Suppressor macrophage treated with lipopolysaccharide for 4 hours (primary cell): ENCODE results near the gene CLSTN2.
A peak's percentile ranks its signal among the peaks of the same experiment; 100 is the strongest.

Experiments used
- DNase-seq: peaks from one replicate; pipeline ENCODE4 v3.0.0-alpha.2; 2020

Gene CLSTN2

DNA sequence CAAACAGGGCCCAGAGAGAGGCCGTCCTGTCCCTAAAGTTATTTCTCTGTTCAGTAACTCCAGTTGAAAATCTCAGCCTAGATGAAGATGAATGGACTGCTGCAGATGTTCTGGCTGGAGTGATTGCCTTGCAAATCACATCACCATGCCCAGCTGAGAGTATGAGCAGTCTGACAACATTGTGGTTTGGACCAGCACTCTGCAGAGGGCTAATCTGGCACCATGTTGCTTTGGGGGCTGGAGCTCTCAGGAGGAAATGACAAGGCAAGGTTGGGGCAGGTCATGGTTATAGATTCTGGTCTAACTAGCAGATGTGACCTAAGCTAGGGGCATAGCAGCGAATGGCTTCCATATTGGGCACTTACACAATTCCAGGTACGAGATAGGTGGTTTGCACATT, 314.2 kb downstream of the CLSTN2 start:
- DNase-seq = no peak

DNA sequence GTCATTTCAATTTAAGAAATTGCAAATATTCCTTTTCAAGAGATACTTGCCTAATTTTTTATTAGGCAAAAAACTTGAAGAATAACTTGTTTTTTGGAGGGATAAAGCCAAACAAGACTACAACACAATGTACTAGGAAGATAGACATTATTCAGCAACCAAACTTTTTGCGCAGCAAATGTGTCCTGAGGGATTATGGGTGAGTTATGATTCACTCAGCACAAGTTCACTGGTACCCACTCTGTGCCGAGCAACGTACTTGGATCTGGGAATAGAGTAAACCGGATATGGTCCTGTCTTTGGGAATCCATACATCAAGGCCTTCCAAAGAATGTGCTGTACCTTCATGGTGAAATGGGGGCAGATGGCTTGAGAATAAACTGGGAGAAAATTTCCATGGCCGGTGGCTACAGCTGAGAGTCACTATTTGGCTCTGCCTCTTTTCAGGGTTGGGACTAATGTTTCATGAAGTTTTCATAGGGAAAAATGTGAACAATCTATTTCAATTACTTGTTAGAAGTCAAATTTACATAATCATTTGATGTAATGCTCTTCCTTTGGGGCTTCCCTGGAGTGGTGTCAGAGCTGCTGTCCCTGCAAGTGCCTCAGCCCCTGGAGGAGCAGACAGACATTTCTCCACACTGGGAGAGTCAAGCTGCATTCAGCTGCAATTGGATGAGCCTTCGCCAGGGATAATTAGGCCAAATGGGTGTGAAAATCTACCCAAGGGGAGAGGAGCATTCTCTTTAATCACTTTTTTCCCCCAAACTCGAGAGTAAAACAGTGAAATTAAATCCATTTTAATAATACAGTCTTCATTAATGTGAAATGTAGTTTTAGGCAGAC, 315.2 kb downstream of the CLSTN2 start:
- no peak for DNase-seq

DNA sequence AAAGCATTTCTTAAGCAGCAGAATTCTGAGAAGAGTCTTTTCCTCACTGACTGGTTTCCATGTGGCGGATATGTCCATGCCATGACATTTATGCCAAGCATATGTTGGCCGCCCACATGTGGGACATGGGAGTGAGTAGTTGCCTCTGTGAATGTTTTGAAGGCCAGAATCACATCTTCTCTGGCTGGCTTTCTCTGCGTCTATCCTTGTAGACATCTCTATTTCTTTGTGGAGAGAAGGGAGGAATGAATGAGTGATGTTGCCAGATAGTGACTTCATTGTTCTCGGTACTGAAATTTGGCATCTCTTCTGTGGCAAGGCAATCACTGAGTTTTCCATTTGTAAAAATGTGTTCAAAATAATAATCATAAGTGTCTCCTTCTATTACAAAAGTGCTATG, 316.0 kb downstream of the CLSTN2 start:
- no peak for DNase-seq

DNA sequence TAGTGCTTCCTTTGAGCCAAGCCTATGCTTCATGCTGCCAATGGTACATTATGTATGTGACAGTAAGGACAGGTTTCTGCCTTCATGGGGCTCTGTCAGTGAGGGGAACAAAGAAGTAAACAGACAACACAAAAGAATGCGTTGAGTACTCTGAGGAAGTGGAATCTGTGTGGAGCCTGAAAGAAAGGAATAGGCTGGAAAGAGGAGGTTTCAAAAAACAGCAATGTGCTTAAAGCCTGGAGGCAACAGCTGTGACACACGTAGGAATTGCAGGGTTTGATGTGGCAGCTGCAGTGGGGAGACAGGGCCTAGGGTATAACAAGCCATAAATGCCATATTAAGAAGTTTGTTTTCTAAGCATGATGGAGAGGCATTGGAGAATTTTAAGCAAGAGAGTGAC, 316.7 kb downstream of the CLSTN2 start:
- no peak for DNase-seq

DNA sequence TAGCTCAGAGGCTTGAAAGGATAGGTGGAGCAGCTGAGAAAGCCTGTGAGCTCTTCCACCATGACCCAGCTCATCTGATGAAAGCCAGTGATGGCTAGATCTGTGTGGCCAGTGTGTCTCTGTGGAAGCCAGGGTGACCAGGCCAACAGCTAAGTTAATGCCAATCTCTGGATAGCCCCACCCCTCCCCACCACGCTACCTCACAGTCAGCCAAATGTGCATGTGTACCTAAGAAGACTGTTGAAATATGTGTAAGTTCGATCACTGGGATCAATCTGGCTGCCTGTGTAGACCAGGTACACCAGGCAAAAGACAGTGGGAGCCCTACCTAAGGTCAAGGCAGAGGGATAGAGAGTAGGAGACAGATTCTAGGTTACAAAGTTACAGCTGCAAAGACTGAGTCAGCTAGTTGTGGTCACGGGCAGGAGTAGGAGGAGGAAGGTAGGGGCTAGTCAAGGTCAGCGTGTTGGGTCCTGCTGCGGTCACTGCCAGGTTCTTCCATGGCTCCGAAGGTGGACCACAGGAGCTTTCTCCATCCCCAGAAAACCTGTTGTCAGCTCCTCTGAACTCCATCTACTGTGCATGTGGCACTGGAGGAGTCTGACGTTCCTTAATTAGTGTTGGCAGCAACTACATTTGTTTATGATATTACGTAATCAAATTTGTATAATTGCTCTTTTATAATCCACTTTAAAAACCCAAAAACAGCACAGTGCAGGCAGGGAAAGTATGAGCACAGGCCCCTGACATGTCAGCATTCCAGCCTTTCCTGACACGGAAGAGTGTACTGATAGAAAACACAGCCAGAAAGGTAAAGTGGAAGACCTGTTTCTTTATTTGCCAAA, 318.0 kb downstream of the CLSTN2 start:
- DNase-seq = no peak

DNA sequence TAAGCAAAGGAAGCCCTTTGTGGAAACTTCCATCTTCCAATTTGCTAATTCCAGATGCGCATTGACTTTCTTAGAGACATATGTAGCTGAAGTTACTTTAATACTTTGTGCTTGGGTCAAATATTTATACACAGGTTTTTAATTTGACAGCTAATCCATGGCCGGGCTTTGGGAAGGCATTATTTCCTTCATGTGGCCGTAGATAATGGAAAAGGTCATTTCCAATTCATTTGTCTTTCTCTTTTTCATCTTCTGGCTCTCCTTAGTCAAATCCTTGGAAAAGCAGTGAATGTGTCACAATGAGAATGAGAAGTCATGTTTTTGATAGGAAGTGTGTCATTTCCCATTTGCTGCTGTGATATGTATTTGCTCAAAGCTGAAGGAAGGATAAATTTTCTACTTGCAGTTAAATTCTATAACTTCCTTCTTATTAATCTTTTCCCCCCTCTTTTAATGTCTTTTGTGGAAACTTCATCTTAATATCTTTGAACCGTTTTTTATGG, 323.3 kb downstream of the CLSTN2 start:
- no peak for DNase-seq

DNA sequence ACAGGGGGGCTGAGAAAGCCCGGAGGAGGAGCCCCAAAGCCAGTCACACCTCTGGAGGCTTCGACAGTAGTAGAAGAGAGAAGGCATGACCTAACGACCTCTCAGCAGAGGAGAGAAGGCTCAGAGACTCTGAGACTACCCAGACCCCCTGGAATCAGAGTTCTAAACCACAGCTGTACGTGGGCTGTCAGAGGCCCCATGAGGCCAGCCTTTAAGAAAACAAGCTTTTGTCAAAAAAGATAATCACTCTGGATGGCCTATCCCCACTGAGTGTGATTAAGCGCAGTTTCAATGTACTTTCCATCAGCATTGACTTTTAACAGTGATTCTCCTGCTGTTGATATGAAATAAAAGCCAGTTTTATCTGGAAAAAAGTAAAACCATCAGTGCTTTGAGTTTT, 330.3 kb downstream of the CLSTN2 start:
- no peak for DNase-seq

DNA sequence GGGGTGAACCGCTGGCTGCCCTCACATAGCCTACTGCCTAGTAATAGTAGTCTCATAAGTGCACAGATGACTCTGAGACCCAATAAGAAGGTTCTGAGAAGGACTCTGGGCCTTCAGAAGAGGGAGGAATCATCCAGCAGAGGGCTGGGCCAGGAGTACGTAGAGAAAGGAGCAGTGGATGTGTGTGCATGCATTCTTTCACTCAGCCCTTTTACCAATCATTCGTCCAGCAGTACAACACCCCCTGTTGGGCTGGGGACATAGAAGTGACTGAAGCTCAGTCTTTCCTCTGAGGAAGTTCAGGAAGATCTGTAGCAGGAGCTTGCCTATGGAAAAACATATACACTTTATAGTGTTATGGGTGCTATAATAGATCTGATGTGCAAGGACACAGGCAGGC, 333.1 kb downstream of the CLSTN2 start:
- DNase-seq = no peak

DNA sequence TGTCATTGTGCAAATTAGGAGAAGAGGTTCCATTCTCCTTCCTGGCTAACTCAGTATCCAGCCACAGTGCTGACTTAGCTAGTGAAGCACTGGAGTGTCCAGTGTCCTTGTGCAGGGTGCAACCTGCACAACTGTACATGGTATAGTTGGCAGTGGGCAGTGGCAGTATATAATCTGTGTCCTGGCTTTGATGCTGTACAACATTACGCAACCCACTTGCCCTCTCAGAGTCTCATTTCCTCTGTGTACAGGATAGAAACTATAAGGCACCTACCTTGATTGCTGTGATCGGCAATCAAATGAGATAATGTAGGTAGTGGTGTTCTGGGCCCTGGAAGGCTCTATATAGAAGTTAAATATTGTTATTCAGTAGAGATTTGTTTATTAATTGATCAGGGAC, 333.6 kb downstream of the CLSTN2 start:
- DNase-seq = no peak

DNA sequence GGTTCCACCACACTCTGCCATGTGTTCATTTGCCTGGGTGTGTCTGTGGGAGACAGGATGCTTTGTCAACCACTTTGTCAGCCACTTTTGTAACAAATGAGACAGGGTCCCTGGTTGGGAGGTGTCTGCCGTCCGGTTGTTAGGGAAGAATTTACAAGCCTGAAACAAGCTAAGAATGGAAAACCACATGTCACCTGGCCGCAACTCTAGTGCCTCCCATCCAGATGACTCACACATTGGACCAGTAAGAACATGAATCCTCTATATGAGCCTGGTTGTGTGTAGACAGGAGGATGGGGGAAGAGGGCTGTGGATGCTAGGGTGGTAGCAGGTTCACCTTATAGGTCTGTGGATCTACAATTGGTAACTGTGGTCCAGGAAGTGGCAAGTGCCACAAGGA, 335.3 kb downstream of the CLSTN2 start:
- no peak for DNase-seq

DNA sequence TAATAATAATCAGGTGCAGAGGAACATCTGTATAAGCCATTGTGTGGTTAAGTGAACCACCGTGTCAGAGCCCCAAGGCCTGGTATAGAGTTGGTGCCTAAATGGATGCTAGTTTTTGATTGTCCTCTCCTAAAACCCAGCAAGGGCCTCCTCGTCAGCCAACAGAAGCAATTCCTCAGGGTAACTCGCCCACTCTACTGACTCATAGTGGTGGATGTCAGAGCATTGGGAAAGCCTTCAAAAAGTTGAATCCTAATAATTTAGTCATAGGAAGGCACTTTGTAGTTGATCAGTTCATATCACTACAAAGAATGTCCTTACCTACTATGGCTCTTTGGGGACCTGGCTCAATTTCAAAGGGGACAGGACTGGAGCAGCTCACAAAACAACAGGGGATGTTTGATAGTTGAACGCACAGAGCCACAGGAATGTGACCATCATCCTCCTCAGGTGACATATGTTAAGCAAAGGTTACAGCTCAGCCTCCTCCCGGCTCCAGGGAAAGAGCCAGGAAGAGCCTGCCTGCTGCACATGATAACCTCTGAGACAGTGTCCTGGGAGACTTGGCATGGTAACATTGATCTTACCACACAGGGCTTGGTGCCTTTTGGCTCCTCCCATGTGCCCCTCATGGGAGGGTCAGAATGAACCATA, 338.7 kb downstream of the CLSTN2 start:
- DNase-seq = no peak

DNA sequence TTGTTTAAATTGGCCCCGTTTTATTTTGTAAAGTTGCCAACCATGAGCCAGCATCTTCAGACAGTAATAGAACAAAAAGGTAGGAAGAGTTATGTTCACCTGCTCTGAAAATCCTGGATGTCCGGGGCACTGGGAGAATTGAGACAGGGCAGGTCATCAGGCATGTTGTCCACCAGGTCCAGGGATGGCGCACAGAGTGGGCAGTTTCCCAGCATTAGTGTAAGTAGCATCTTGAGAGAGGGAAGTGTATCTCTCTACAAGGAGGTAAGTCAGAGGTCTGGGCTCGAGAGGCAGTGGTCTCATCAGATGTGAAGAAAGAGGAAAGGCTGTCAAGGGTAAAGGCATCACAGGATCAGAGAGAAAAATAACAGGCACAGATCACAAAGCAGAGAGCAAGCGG, 339.4 kb downstream of the CLSTN2 start:
- DNase-seq = no peak

DNA sequence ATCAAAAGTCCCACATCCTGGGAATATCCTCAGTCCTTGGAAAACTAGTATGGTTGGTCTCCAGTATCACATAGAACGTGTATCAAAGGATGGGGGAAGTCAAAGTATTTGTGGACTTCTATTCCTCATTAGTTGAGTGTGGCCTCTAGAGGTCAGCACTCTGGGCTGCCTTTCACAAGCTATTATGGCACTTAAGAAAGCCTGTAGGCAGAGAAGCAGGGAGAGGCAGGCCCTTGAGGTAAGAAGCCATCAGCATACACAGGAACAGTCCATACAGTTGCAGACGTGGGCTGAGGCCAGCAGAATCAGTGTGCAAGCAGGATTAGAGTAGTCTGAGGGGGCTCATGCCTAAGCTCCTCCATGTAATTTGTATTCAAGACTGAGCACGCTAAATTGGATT, 341.7 kb downstream of the CLSTN2 start:
- peak; percentile 2 for DNase-seq

DNA sequence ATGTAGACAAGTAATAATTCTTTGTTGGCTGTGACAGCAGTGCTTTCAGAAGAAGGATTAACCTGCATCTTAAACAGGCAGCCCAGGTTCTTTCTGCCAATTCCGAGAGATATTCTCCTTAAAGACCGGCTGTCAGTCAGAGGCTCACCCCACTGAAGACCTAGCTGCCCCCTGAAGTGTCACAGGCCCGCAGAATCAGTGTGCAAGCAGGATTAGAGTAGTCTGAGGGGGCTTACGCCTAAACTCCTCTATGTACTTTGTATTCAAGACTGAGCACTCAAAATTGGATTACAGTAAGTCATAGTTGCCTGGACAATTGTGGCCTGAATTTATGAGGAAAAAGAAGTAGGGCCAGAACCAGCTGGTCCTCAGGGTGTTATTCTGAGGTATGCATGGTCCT, 342.9 kb downstream of the CLSTN2 start:
- no peak for DNase-seq

DNA sequence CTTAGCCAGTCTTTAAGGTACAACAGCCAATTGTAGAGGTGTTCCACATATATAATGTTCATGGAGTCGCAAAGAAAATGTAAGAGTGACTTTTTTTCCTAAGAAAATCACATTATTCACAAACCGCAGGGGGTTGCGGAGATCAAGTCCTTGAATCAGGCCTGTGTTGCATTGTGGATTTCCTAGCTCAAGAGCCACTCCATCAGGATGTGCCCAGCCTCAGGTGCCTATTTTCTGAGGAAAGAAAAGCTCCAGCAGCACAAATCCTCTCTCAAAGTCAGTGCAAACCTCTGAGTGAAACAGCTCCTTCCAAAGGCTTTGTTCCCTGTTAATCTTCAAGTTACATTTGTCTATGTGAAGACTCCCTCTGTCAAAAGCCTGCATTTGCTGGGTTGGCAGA, 349.4 kb downstream of the CLSTN2 start:
- no peak for DNase-seq

DNA sequence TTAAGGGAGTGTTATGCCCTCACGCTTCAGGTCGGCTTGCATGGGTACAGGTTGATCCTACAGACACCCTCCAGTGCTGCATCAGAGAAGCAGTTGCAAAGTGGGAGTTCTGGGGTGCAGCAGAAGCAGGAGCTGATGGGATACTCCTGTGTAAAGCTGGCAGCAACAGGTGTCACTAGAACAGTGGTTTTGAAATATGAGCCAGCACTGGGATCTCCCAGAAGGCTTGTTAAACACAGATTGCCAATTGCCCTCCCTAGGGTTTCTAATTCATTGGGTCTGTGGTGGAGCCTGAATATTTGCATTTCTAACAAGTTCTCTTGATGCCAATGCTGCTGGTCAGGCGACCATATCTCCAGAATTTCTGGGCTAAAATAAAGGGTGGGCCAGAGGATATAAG, 350.4 kb downstream of the CLSTN2 start:
- DNase-seq = no peak

DNA sequence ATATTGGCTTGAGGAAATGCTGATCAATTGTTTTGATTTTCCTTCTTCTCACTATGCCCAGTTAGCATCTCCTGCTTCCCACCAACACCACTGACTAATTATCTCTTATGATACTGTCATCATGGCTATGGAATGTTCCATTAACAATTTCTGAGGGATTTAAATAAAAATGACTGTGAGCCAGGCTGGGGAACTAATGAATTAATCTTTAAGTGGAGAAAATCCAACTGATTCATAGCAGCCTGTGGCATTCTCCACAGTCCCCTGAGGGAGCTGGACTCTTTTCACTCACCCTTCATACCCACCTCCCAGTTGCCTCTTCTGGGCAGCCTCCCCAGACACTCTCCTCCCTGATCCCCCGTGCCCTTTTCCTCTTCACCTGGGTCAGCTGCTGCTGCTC, 353.6 kb downstream of the CLSTN2 start:
- no peak for DNase-seq

DNA sequence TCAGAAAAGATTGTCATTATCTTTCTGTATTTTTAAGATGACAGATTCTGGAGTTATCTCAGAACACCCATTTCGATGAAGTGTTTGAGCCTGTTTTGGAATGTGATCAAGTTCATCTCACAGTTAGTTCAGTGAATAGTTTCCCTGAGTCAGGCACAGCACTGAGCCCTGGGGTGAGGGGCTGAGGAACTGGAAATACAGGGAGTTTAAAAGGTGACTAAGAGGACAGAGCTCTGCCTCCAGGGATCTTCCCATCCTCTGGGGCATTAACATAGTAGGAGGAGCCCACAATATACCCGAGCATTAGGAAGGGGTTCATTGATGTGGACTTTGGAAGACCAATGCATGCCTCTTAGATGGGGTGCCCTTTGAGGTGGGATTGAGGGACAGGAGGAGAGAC, 355.1 kb downstream of the CLSTN2 start:
- no peak for DNase-seq

DNA sequence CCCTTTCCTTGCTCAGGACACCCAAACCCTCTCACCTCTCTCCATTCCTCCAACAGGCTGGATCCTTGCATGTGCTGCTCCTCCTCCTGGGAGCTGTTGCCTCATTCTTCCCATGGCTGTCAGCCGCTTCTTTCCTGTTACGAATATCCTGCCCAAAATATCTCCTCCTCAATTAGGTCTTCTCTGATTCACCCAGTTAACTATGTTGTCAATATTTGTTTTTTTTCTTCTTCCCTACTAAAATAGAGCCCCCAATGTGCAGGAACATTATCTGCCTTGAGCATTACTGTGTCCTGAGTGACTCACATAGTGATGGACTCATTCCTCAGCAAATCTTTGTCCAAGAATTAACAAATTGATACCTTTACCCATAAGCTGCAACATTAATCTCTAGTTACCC, 357.2 kb downstream of the CLSTN2 start:
- DNase-seq = no peak

DNA sequence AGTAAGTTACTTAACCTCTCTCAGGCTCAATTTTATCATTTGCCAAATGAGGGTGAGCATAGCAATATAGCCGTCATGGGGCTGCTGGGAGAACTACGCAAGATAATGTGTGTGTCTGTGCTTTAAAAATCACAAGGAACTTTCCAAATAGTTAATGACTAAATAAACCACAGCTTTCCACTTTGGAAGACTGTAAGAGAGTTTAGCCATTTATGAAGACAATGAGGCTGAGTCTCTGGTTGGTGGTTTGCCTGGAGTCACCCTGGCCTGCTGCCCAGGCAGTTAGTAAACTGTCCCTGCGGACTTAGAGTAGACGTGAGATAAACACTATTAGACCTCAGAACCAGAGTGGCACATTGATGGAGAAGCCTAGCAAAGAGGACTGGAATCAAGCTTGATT, 357.7 kb downstream of the CLSTN2 start:
- no peak for DNase-seq

DNA sequence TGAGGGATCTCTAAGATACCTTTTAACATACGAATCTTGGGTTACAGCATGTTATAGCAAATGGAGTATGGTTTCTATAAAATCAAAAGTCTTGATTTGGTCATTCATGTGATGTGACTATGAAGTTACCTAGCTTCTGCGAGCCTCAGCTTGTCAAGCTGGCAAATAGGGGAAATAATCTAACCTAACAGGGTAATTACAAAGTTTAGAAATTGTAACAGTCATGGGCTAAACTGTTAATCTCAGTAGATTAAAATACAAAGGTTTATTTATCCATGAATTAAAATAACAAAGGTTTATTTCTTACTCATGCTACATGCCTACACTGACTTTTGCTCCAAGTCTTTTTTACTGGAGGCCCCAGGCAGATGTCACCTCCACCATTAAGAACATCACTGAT, 359.1 kb downstream of the CLSTN2 start:
- DNase-seq = no peak

DNA sequence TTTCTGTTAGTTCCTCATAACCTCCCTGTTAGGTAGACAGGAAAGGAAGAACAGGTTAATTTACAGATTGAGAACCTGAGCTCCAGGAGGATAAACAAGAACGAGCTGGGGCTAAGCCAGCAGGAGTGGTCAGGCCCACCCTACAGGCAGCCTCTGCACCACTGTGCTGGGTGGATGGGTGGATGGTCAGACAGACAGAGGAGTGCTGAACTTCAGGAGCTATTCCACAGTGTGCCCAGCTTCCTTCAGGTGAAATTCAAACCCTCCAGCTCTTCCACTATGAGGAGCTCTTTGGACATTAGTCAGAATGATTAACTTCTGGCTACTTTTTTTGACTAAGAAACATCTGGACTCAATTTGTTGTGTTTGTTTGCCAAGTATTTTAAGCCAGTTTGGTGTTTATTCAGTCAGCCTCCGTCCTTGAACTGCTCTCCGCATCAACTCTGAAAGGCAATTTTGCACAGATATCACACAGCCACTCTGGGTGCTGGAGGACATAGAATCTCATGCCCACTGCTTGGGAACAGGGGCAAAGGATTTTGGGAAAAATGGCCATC, 361.9 kb downstream of the CLSTN2 start:
- DNase-seq = no peak

DNA sequence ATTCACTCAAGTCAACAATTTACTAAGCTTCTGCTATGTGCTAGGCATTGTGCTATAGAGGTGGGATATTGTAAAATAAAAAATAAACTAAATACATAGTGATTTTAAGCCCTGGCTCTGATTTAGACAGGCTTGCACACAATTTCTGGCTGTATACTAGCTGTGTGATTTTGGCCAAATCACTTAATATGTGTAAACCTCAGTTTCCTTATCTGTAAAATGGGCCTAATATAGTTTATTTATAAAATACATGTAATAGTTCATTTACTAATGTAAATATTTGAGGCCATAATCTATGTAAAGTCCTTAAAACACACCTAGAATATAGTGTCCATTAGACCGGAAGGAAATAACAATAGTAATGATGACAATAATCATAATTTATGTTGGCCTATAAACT, 363.1 kb downstream of the CLSTN2 start:
- no peak for DNase-seq
